ENCODE measurements around the gene LTBP1. TPM values are rescaled to one million over a fixed set of nuclear protein-coding genes. Genes with fewer than 3 reads are reported as not detected.

LTBP1 gene
- total RNA-seq, 1 experiment from 2014 or later, result 28.5 TPM

- peaks cover 0 to under 1% of the 10 kb centered on the region in 2 experiments; a peak in 1 of 5 replicates for H3K9me3 Mint-ChIP-seq
- H3K14ac ChIP-seq (ENCODE audit: insufficient read depth, low read length), result no peak overlapping the region
- no peak overlapping the region for H3K4me3 Mint-ChIP-seq
- no peak overlapping the region for H2BK120ac ChIP-seq (ENCODE audit: low read depth, low read length, poor library complexity, severe bottlenecking)
- no peak overlapping the region for H4K91ac ChIP-seq (ENCODE audit: insufficient read length, low read depth, low read length)
- H3K4me1 ChIP-seq (ENCODE audit: insufficient read depth, low read length), result no peaks in the 10 kb centered on the region
- no peaks in the 10 kb centered on the region for H3K23me2 ChIP-seq (ENCODE audit: insufficient read length, low read depth, low read length, poor library complexity, severe bottlenecking)
- H2BK5ac ChIP-seq (ENCODE audit: insufficient read length, low read length), result no peak overlapping the region
- no peaks in the 10 kb centered on the region for H3K79me2 ChIP-seq (ENCODE audit: insufficient read depth, low read length)
- no peak overlapping the region for H2BK20ac ChIP-seq (ENCODE audit: low read depth, low read length, poor library complexity, severe bottlenecking)
- H3K9me3 ChIP-seq (ENCODE audit: control insufficient read depth, low read depth, low read length), result no peaks in the 10 kb centered on the region
- H2AFZ ChIP-seq (ENCODE audit: low read length), result no peak overlapping the region
- H3K27ac Mint-ChIP-seq, result no peak overlapping the region
- no peak overlapping the region for H3K23ac ChIP-seq (ENCODE audit: insufficient read length, low read depth, low read length)
- no peak overlapping the region for H4K5ac ChIP-seq (ENCODE audit: insufficient read length, low read depth, low read length)
- no peak overlapping the region for H2BK15ac ChIP-seq (ENCODE audit: low read depth, low read length)
- TF ChIP-seq, protein P1, sequence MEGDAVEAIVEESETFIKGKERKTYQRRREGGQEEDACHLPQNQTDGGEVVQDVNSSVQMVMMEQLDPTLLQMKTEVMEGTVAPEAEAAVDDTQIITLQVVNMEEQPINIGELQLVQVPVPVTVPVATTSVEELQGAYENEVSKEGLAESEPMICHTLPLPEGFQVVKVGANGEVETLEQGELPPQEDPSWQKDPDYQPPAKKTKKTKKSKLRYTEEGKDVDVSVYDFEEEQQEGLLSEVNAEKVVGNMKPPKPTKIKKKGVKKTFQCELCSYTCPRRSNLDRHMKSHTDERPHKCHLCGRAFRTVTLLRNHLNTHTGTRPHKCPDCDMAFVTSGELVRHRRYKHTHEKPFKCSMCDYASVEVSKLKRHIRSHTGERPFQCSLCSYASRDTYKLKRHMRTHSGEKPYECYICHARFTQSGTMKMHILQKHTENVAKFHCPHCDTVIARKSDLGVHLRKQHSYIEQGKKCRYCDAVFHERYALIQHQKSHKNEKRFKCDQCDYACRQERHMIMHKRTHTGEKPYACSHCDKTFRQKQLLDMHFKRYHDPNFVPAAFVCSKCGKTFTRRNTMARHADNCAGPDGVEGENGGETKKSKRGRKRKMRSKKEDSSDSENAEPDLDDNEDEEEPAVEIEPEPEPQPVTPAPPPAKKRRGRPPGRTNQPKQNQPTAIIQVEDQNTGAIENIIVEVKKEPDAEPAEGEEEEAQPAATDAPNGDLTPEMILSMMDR (conservative IDR thresholded peaks at IDR 0.05), result no peak
- no peaks in the 10 kb centered on the region for H3K4me1 Mint-ChIP-seq
- H3K79me1 ChIP-seq (ENCODE audit: insufficient read depth, low read depth, low read length, poor library complexity, severe bottlenecking), result no peaks in the 10 kb centered on the region
- no peak overlapping the region for H3K4ac ChIP-seq (ENCODE audit: low read depth, low read length)
- no peak overlapping the region for H3K56ac ChIP-seq (ENCODE audit: insufficient read length, low read depth, low read length)
- no peaks in the 10 kb centered on the region for H4K20me1 ChIP-seq (ENCODE audit: control insufficient read depth, insufficient read depth, insufficient read length)
- no peak overlapping the region for H3K18ac ChIP-seq (ENCODE audit: insufficient read length, low read depth, low read length)
- H3K4me2 ChIP-seq (ENCODE audit: insufficient read depth, insufficient read length, low read length), result no peak overlapping the region
- H3K27me3 ChIP-seq (ENCODE audit: insufficient read depth, low read length), result no peaks in the 10 kb centered on the region
- no peaks in the 10 kb centered on the region for H3K27me3 Mint-ChIP-seq (ENCODE audit: low read depth)
- peaks cover 0 to under 1% (median 0%) of the 10 kb centered on the region in 3 experiments; a peak in 1 of 7 replicates for H3K36me3 Mint-ChIP-seq (ENCODE audit: insufficient read depth in 1 of 3, low read depth in 3 of 3)
- H3T11ph ChIP-seq (ENCODE audit: low read length), result no peak overlapping the region
- H3K27ac ChIP-seq (ENCODE audit: insufficient read length, low read depth, low read length), result no peak overlapping the region
- no peak overlapping the region for H3K9ac ChIP-seq (ENCODE audit: extremely low read depth, insufficient read length, low read length)
- DNase-seq, result no peak
- H2AK5ac ChIP-seq (ENCODE audit: insufficient read length, low read length), result no peak overlapping the region
- H4K8ac ChIP-seq (replicated peaks; ENCODE audit: insufficient read length, low read depth, low read length), result no peak overlapping the region
- no CpG with 5 or more reads among the region's 8 CpGs for WGBS (ENCODE audit: extremely low coverage, insufficient read length, low lambda C conversion rate)
- no peak overlapping the region for H2BK12ac ChIP-seq (ENCODE audit: insufficient read length, low read depth, low read length)
Measured at GRCh38 chr2:32910883-32911598, 35.7 kb upstream of the LTBP1 start.
